Mammary epithelial cell (primary cell): Measurements from ENCODE around the gene CFAP65.

Experiments
- CTCF ChIP-seq, 2 donors: IDR thresholded peaks in 1 of 2; conservative IDR thresholded peaks in 1 of 2; 2 replicates each; pipeline ENCODE4 v1.5.1; 2011 to 2012; ENCODE audit warnings: inconsistent platforms in 2 of 2, low read length in 2 of 2, mild to moderate bottlenecking in 2 of 2, control low read depth in 1 of 2, low read depth in 1 of 2; ENCODE audit not compliant: insufficient read depth in 1 of 2; ENCODE audit errors: extremely low read depth in 1 of 2
- EZH2 ChIP-seq: IDR thresholded peaks from 2 replicates; pipeline ENCODE4 v1.6.1; 2012; ENCODE audit warnings: low read length, inconsistent platforms, borderline replicate concordance

- TF ChIP-seq CTCF (conservative IDR thresholded peaks at IDR 0.05 in 1 of 2, IDR thresholded peaks at IDR 0.05 in 1 of 2; ENCODE audit: extremely low read depth in 1 of 2, insufficient read depth in 1 of 2, low read depth in 1 of 2, low read length in 2 of 2): no peak
- TF ChIP-seq EZH2: no peak
These were observed 57.4 kb downstream of the CFAP65 start for GRCh38 chr2:218983934-218984238.
